ENCODE data around the gene REPS2. TPM values are rescaled to one million over a fixed set of nuclear protein-coding genes. Genes with fewer than 3 reads are reported as not detected.

REPS2 gene
- total RNA-seq = 1 to 10 TPM in 1 of 2 experiments, under 1 TPM in 1; 0.69 to 1.4 TPM
- under 1 TPM; 0.09 to 0.53 TPM for polyA plus RNA-seq

DNA sequence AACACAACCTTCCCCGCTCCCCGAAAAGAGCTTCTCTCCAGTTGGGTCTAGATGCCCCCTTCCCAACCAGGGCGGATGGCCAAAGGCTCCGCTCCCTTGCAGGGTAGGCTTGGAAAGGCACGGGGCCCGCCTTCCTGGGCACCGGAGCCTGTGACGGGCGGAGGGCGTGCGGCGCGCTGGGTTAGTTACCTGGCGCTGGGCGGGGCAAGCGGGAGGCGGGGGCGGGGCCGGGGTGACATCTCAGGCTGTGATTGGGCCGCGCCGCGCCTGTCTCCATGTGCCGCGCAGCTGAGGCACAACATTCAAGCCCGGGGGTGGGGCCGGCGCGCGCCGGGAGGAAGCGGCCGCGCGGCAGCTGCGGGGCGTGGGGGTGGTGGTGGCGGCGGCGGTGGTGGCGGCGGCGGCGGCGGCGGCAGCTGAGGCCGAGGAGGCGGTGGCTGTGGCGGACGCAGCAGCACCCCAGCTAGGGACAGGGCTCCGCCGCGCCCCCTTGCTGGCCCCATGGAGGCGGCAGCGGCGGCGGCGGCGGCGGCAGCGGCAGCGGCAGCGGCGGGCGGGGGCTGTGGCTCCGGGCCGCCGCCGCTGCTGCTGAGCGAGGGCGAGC, at the start of gene REPS2:
TSS of gene REPS2 (plus strand) at position 298 of the 604 bp plus-strand sequence. CDS start at position 502, 204 bp downstream.
- H3K27me3 Mint-ChIP-seq = peaks cover 0 to 3% of the 10 kb centered on the region in 2 donors
- H3K36me3 Mint-ChIP-seq = no peaks in the 10 kb centered on the region
- peaks cover 0 to 3% (median 0%) of the 10 kb centered on the region in 4 donors for H3K4me1 Mint-ChIP-seq
- no peak within 1 kb of the TSS for H3K27ac ChIP-seq (ENCODE audit: low read depth, low read length)
- no peaks in the 10 kb centered on the region for H3K9me3 ChIP-seq (ENCODE audit: control insufficient read depth in 1 of 2, low read length in 2 of 2)
- no peaks in the 10 kb centered on the region for H3K4me1 ChIP-seq (ENCODE audit: insufficient read depth, low read length)
- peak within 1 kb of the TSS in 1 of 2 donors; percentile 19 for H3K4me3 ChIP-seq (ENCODE audit: low read length in 2 of 2)
- peak within 1 kb of the TSS; percentile 79 to 87 (median 86) for H3K4me3 Mint-ChIP-seq
- ChIA-PET POLR2A (ENCODE audit: partially characterized antibody) (interaction anchor here (0.6 to 1.7 kb wide), 3 partner anchors 64 to 1092 kb away, joined by 3 to 7 read pairs (median 4); partner anchors contain the start of genes AP1S2 and CTPS2), CTCF (ENCODE audit: partially characterized antibody) (no interaction called here)
- H3K27ac Mint-ChIP-seq = peak within 1 kb of the TSS; percentile 46 to 87 (median 76)
- intact Hi-C loops (cut with micrococcal nuclease) = loop anchor here (1.0 to 5.0 kb wide), 3 partner anchors 59 to 160 kb away; partner anchors contain the start of genes RBBP7 and TXLNG
- DNase-seq = peak; percentile 67 to 84 (median 73)
- H3K27me3 ChIP-seq (ENCODE audit: insufficient read depth, low read length) = no peaks in the 10 kb centered on the region
- H3K9me3 Mint-ChIP-seq = peaks cover 0 to 5% (median under 1%) of the 10 kb centered on the region in 8 donors
- H3K36me3 ChIP-seq (ENCODE audit: insufficient read depth, low read length) = no peaks in the 10 kb centered on the region

DNA sequence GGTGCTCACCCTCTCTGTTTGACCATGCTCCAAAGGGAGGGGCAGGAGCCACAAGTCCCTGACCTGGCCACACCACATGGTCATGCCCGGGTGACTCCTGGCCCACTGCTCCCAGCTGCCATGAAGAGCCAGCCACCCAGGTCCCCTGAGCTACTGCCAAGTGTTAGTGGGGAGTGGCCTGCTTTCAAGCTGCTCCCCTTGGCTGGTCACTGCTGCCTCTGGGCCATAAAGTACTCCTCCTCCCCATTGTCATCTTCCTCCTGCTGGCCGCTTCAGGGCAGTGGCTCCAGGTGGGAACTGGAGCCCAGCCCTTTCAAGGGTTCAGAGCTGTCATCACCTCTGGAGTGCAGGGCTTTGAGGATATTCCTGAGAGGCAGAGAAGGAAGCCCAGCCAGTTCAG, 49.0 kb upstream of the REPS2 start:
- no peak overlapping the region for H3K27ac Mint-ChIP-seq
- Histone ChIP-seq H3K4me3 (ENCODE audit: low read length in 2 of 2) (no peak overlapping the region), H3K27me3 (ENCODE audit: insufficient read depth, low read length) (no peaks in the 10 kb centered on the region), H3K27ac (ENCODE audit: low read depth, low read length) (no peak overlapping the region), H3K4me1 (ENCODE audit: insufficient read depth, low read length) (peaks cover 5% of the 10 kb centered on the region), H3K36me3 (ENCODE audit: insufficient read depth, low read length) (no peaks in the 10 kb centered on the region), H3K9me3 (ENCODE audit: control insufficient read depth in 1 of 2, low read length in 2 of 2) (no peaks in the 10 kb centered on the region)
- no peak overlapping the region for H3K4me3 Mint-ChIP-seq
- peaks cover 6 to 8% of the 10 kb centered on the region in 2 donors for H3K27me3 Mint-ChIP-seq
- H3K36me3 Mint-ChIP-seq = no peaks in the 10 kb centered on the region
- peaks cover 3 to 6% (median 6%) of the 10 kb centered on the region in 4 donors for H3K4me1 Mint-ChIP-seq
- POLR2A ChIA-PET (ENCODE audit: partially characterized antibody) = no interaction called here
- H3K9me3 Mint-ChIP-seq = peaks cover 0 to 2% (median 0%) of the 10 kb centered on the region in 8 donors
- DNase-seq = no peak
- CTCF ChIA-PET (ENCODE audit: partially characterized antibody) = interaction anchor here (1.3 to 4.2 kb wide), 2 partner anchors 10 to 15 kb away, joined by 3 to 12 read pairs; no protein-coding TSS in a partner anchor
- intact Hi-C loops (cut with micrococcal nuclease) = no loop called here

DNA sequence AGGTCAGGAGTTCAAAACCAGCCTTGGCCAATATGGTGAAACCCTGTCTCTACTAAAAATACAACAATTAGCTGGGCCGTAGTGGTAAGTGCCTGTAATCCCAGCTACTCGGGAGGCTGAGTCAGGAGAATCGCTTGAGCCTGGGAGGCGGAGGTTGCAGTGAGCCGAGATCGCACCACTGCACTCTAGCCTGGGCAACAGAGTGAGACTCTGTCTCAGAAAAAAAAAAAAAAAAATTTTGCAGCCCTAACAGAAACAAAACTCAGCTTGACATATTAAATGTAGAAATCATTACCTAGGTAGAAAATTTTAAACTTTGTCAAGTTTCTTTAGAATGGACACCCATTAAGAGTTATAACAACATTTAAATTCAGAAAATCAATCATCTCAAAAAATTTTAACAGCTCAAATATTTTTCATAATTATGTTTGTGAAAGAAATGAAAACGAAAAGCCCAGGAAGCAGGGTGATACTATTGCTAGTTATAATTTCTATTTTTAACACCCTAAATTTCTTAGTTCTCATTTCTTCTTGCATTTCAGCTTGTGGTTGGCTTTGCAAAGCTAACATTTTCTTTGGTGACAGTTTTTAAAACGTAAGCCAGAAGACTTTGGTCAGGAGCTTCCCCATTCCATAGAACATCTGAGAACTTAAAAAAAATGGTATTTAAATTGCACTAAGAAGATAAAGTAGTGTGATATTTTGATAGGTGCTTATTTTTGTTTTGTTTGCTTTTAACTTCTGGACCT, 43.0 kb upstream of the REPS2 start:
- Histone ChIP-seq H3K9me3 (ENCODE audit: control insufficient read depth in 1 of 2, low read length in 2 of 2) (no peaks in the 10 kb centered on the region), H3K4me1 (ENCODE audit: insufficient read depth, low read length) (no peaks in the 10 kb centered on the region), H3K27ac (ENCODE audit: low read depth, low read length) (no peak overlapping the region), H3K36me3 (ENCODE audit: insufficient read depth, low read length) (no peaks in the 10 kb centered on the region), H3K27me3 (ENCODE audit: insufficient read depth, low read length) (no peaks in the 10 kb centered on the region), H3K4me3 (ENCODE audit: low read length in 2 of 2) (no peak overlapping the region)
- no peak for DNase-seq
- Mint-ChIP-seq H3K4me1 (no peaks in the 10 kb centered on the region), H3K4me3 (no peak overlapping the region), H3K36me3 (no peaks in the 10 kb centered on the region), H3K27me3 (peaks cover 10 to 14% of the 10 kb centered on the region in 2 donors), H3K27ac (no peak overlapping the region), H3K9me3 (peaks cover 0 to 4% (median 0%) of the 10 kb centered on the region in 8 donors)
- ChIA-PET CTCF (ENCODE audit: partially characterized antibody) (interaction anchor here (1.0 to 1.5 kb wide), 4 partner anchors 11 to 20 kb away, joined by 3 to 7 read pairs (median 4); no protein-coding TSS in a partner anchor), POLR2A (ENCODE audit: partially characterized antibody) (no interaction called here)
- intact Hi-C loops (cut with micrococcal nuclease) = no loop called here

DNA sequence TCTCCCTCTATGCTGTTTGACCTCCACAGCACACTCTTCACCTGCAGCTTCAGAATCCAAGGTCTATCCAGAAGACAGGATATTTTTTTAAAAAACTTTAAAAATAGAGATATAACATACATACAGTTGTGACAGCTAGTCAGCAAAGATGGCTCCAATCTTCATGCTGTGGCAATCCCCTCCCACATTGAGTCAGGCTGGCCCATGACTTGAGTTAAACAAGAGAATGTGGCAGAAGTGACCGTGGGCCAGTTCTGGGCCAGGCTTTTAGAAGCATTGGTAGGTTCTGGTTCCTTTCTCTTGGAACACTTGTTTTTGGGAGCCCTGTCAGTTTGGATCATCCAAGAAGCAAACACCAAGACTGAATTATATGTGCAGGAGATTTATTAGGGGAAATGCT, 36.1 kb upstream of the REPS2 start:
- ChIA-PET CTCF (ENCODE audit: partially characterized antibody) (no interaction called here), POLR2A (ENCODE audit: partially characterized antibody) (interaction anchor here (0.5 kb wide), 1 partner anchor 37 kb away, joined by 3 read pairs; no protein-coding TSS in a partner anchor)
- Mint-ChIP-seq H3K27me3 (peaks cover 2 to 3% of the 10 kb centered on the region in 2 donors), H3K27ac (no peak overlapping the region), H3K9me3 (peaks cover 0 to 2% (median 0%) of the 10 kb centered on the region in 8 donors), H3K4me3 (no peak overlapping the region), H3K4me1 (no peaks in the 10 kb centered on the region), H3K36me3 (no peaks in the 10 kb centered on the region)
- H3K4me3 ChIP-seq (ENCODE audit: low read length in 2 of 2) = no peak overlapping the region
- no peak for DNase-seq
- H3K27me3 ChIP-seq (ENCODE audit: insufficient read depth, low read length) = no peaks in the 10 kb centered on the region
- H3K9me3 ChIP-seq (ENCODE audit: control insufficient read depth in 1 of 2, low read length in 2 of 2) = no peaks in the 10 kb centered on the region
- no peaks in the 10 kb centered on the region for H3K4me1 ChIP-seq (ENCODE audit: insufficient read depth, low read length)
- intact Hi-C loops (cut with micrococcal nuclease) = no loop called here
- no peaks in the 10 kb centered on the region for H3K36me3 ChIP-seq (ENCODE audit: insufficient read depth, low read length)
- H3K27ac ChIP-seq (ENCODE audit: low read depth, low read length) = no peak overlapping the region

- no peaks in the 10 kb centered on the region for H3K9me3 ChIP-seq (ENCODE audit: control insufficient read depth in 1 of 2, low read length in 2 of 2)
- DNase-seq = no peak
- no peak overlapping the region for H3K27ac Mint-ChIP-seq
- intact Hi-C loops (cut with micrococcal nuclease) = no loop called here
- no peaks in the 10 kb centered on the region for H3K36me3 ChIP-seq (ENCODE audit: insufficient read depth, low read length)
- no peak overlapping the region for H3K27ac ChIP-seq (ENCODE audit: low read depth, low read length)
- H3K4me3 ChIP-seq (ENCODE audit: low read length in 2 of 2) = no peak overlapping the region
- peaks cover 0 to 3% of the 10 kb centered on the region in 2 donors for H3K27me3 Mint-ChIP-seq
- no peaks in the 10 kb centered on the region for H3K36me3 Mint-ChIP-seq
- H3K9me3 Mint-ChIP-seq = peaks cover 0 to 5% (median 0%) of the 10 kb centered on the region in 8 donors
- CTCF ChIA-PET (ENCODE audit: partially characterized antibody) = no interaction called here
- POLR2A ChIA-PET (ENCODE audit: partially characterized antibody) = no interaction called here
- H3K4me3 Mint-ChIP-seq = no peak overlapping the region
- H3K4me1 ChIP-seq (ENCODE audit: insufficient read depth, low read length) = no peaks in the 10 kb centered on the region
- no peaks in the 10 kb centered on the region for H3K27me3 ChIP-seq (ENCODE audit: insufficient read depth, low read length)
- H3K4me1 Mint-ChIP-seq = no peaks in the 10 kb centered on the region
Measured at GRCh38 chrX:16914058-16914457, 32.4 kb upstream of the REPS2 start.

DNA sequence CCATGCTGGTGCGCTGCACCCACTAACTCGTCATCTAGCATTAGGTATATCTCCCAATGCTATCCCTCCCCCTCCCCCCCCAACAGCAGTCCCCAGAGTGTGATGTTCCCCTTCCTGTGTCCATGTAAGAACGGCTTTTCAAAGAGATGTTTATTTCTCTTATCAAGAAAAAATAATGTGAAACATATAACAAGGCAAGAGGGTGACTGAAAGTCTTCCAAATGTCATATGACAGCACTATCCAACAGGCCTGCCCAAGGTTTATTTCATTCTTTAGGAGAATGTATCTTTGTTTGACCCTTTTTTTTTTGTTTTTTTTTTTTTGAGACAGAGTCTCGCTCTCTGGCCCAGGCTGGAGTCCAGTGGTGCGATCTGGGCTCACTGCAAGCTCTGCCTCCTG, 29.9 kb upstream of the REPS2 start:
- Mint-ChIP-seq H3K27me3 (peaks cover 0 to 4% of the 10 kb centered on the region in 2 donors), H3K9me3 (peaks cover 0 to 4% (median 0%) of the 10 kb centered on the region in 8 donors), H3K36me3 (no peaks in the 10 kb centered on the region), H3K27ac (no peak overlapping the region), H3K4me3 (no peak overlapping the region), H3K4me1 (no peaks in the 10 kb centered on the region)
- no peak for DNase-seq
- H3K4me3 ChIP-seq (ENCODE audit: low read length in 2 of 2) = no peak overlapping the region
- no peak overlapping the region for H3K27ac ChIP-seq (ENCODE audit: low read depth, low read length)
- no peaks in the 10 kb centered on the region for H3K27me3 ChIP-seq (ENCODE audit: insufficient read depth, low read length)
- H3K4me1 ChIP-seq (ENCODE audit: insufficient read depth, low read length) = no peaks in the 10 kb centered on the region
- H3K36me3 ChIP-seq (ENCODE audit: insufficient read depth, low read length) = no peaks in the 10 kb centered on the region
- POLR2A ChIA-PET (ENCODE audit: partially characterized antibody) = no interaction called here
- CTCF ChIA-PET (ENCODE audit: partially characterized antibody) = no interaction called here
- intact Hi-C loops (cut with micrococcal nuclease) = no loop called here
- H3K9me3 ChIP-seq (ENCODE audit: control insufficient read depth in 1 of 2, low read length in 2 of 2) = no peaks in the 10 kb centered on the region

- Mint-ChIP-seq H3K36me3 (no peaks in the 10 kb centered on the region), H3K9me3 (peaks cover 0 to 4% (median 0%) of the 10 kb centered on the region in 8 donors), H3K27me3 (peaks cover 0 to 5% of the 10 kb centered on the region in 2 donors), H3K4me3 (no peak overlapping the region), H3K27ac (no peak overlapping the region), H3K4me1 (no peaks in the 10 kb centered on the region)
- no peaks in the 10 kb centered on the region for H3K9me3 ChIP-seq (ENCODE audit: control insufficient read depth in 1 of 2, low read length in 2 of 2)
- no peak overlapping the region for H3K4me3 ChIP-seq (ENCODE audit: low read length in 2 of 2)
- POLR2A ChIA-PET (ENCODE audit: partially characterized antibody) = no interaction called here
- CTCF ChIA-PET (ENCODE audit: partially characterized antibody) = no interaction called here
- H3K4me1 ChIP-seq (ENCODE audit: insufficient read depth, low read length) = no peaks in the 10 kb centered on the region
- DNase-seq = no peak
- intact Hi-C loops (cut with micrococcal nuclease) = no loop called here
- H3K27me3 ChIP-seq (ENCODE audit: insufficient read depth, low read length) = no peaks in the 10 kb centered on the region
- H3K27ac ChIP-seq (ENCODE audit: low read depth, low read length) = no peak overlapping the region
- H3K36me3 ChIP-seq (ENCODE audit: insufficient read depth, low read length) = no peaks in the 10 kb centered on the region
Measured at GRCh38 chrX:16917120-16917519, 29.3 kb upstream of the REPS2 start.
